Measurements from ENCODE around the gene TERF2IP.

DNA sequence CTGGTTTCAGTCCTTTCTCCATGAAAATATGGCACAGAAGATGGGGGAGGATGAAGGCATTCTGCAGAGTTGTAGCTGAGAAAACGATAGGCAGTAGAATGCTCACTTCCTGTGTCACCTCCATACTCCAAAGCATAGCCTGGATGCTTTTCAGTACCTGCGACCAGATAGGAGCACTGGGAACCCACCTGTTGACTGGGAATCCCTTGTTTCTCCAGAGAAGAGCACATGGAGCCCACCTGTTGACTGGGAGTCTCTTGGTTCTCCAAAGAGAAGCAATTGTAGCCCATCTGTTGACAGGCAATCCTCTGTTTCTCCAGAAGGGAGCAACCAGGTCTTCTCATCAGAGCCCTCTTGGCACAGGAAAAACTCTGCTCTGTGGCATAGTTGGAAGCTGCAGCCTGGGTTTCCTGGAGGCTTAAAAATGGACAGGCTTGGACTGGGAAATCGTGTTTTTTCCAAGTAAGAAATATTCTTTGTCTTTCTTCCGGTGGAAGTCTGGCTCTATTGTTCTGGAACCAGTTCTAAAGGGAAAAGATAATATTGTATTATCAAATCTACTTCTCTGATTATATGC, 13.2 kb downstream of the TERF2IP start:
- TF ChIP-seq CTCF (optimal IDR thresholded peaks at IDR 0.05 in 1 of 3, IDR thresholded peaks at IDR 0.05 in 1 of 3, conservative IDR thresholded peaks at IDR 0.05 in 1 of 3; ENCODE audit: extremely low read depth in 1 of 3, insufficient read depth in 2 of 3, low read length in 3 of 3) (no peak), EZH2 (IDR thresholded peaks at IDR 0.05; ENCODE audit: low read length) (no peak)
